ENCODE data around the gene AMPH. TPM values are rescaled to one million over a fixed set of nuclear protein-coding genes. Genes with fewer than 3 reads are reported as not detected.

The AMPH gene
- total and polyA plus RNA-seq, 4 donors: 0.18 to 6.6 (median 3.6) TPM

GRCh38 chr7:38393874-38394273 is 237.3 kb downstream of the AMPH start:
- H3K9me3 ChIP-seq (ENCODE audit: control insufficient read depth in 4 of 4, insufficient read depth in 3 of 4, low read length in 3 of 4): no peaks in the 10 kb centered on the region
- no peak for ATAC-seq (ENCODE audit: insufficient read depth, low FRiP score)
- TF ChIP-seq, protein P1, sequence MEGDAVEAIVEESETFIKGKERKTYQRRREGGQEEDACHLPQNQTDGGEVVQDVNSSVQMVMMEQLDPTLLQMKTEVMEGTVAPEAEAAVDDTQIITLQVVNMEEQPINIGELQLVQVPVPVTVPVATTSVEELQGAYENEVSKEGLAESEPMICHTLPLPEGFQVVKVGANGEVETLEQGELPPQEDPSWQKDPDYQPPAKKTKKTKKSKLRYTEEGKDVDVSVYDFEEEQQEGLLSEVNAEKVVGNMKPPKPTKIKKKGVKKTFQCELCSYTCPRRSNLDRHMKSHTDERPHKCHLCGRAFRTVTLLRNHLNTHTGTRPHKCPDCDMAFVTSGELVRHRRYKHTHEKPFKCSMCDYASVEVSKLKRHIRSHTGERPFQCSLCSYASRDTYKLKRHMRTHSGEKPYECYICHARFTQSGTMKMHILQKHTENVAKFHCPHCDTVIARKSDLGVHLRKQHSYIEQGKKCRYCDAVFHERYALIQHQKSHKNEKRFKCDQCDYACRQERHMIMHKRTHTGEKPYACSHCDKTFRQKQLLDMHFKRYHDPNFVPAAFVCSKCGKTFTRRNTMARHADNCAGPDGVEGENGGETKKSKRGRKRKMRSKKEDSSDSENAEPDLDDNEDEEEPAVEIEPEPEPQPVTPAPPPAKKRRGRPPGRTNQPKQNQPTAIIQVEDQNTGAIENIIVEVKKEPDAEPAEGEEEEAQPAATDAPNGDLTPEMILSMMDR (IDR thresholded peaks at IDR 0.05; ENCODE audit: control extremely low read depth, extremely low read depth): no peak
- no peaks in the 10 kb centered on the region for H3K36me3 ChIP-seq (ENCODE audit: control insufficient read depth in 4 of 4, insufficient read depth in 4 of 4, low read length in 4 of 4)
- H3K9ac ChIP-seq (ENCODE audit: insufficient read depth in 1 of 2, low read length in 2 of 2): no peak overlapping the region
- H3K27ac ChIP-seq (ENCODE audit: low read depth in 1 of 2, low read length in 1 of 2): no peak overlapping the region
- no peaks in the 10 kb centered on the region for H3K27me3 ChIP-seq (ENCODE audit: control insufficient read depth in 3 of 3, insufficient read depth in 3 of 3, low read length in 2 of 3)
- no peak for DNase-seq
- no peak overlapping the region for H3K4me3 ChIP-seq
- 69 to 75% methylated on average over 5 of the region's 5 CpGs for WGBS, 2 donors
- no peaks in the 10 kb centered on the region for H3K4me1 ChIP-seq (ENCODE audit: control insufficient read depth in 5 of 5, insufficient read depth in 5 of 5, low read length in 5 of 5)

DNA sequence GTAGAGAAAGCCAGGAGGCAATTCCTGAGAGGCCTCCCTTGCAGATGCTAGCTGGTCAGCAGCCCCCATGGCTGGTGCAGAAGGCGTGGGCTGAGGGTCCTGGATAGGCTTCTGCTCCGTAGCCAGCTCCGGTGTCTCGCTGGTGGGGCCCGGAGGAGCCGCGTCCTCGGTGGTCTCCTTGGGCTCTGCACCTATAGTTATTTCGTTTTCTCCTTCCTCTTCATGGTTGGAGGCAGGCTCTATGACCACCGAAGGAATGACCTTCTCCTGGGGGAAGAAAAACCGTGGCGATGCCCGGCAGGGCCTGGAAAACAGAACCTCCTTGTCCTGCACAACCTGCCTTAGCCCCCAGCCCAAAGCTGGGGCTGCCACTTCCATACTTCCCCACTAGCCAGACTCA is 239.4 kb downstream of the AMPH start:
- no peak for DNase-seq
- Histone ChIP-seq H3K27ac (ENCODE audit: low read depth in 1 of 2, low read length in 1 of 2) (no peak overlapping the region), H3K36me3 (ENCODE audit: control insufficient read depth in 4 of 4, insufficient read depth in 4 of 4, low read length in 4 of 4) (no peaks in the 10 kb centered on the region), H3K4me1 (ENCODE audit: control insufficient read depth in 5 of 5, insufficient read depth in 5 of 5, low read length in 5 of 5) (no peaks in the 10 kb centered on the region), H3K4me3 (no peak overlapping the region), H3K9me3 (ENCODE audit: control insufficient read depth in 4 of 4, insufficient read depth in 3 of 4, low read length in 3 of 4) (peaks cover 0 to 1% (median 0%) of the 10 kb centered on the region in 4 donors), H3K9ac (ENCODE audit: insufficient read depth in 1 of 2, low read length in 2 of 2) (no peak overlapping the region), H3K27me3 (ENCODE audit: control insufficient read depth in 3 of 3, insufficient read depth in 3 of 3, low read length in 2 of 3) (no peaks in the 10 kb centered on the region)
- TF ChIP-seq, protein P1 (IDR thresholded peaks at IDR 0.05; ENCODE audit: control extremely low read depth, extremely low read depth): no peak
- ATAC-seq (ENCODE audit: insufficient read depth, low FRiP score): no peak
- 89 to 97% methylated on average over 13 of the region's 13 CpGs for WGBS, 2 donors

- TF ChIP-seq, protein P1 (IDR thresholded peaks at IDR 0.05; ENCODE audit: control extremely low read depth, extremely low read depth): no peak
- ATAC-seq (ENCODE audit: insufficient read depth, low FRiP score) (no peak), DNase-seq (no peak)
- Histone ChIP-seq H3K4me1 (ENCODE audit: control insufficient read depth in 5 of 5, insufficient read depth in 5 of 5, low read length in 5 of 5) (no peaks in the 10 kb centered on the region), H3K9me3 (ENCODE audit: control insufficient read depth in 4 of 4, insufficient read depth in 3 of 4, low read length in 3 of 4) (peaks cover 0 to 2% (median 0%) of the 10 kb centered on the region in 4 donors), H3K36me3 (ENCODE audit: control insufficient read depth in 4 of 4, insufficient read depth in 4 of 4, low read length in 4 of 4) (no peaks in the 10 kb centered on the region), H3K27me3 (ENCODE audit: control insufficient read depth in 3 of 3, insufficient read depth in 3 of 3, low read length in 2 of 3) (no peaks in the 10 kb centered on the region), H3K9ac (ENCODE audit: insufficient read depth in 1 of 2, low read length in 2 of 2) (no peak overlapping the region), H3K4me3 (no peak overlapping the region), H3K27ac (ENCODE audit: low read depth in 1 of 2, low read length in 1 of 2) (no peak overlapping the region)
Measured at GRCh38 chr7:38385682-38386081, 245.5 kb downstream of the AMPH start.

- peaks cover 0 to 2% (median 0%) of the 10 kb centered on the region in 4 donors for H3K9me3 ChIP-seq (ENCODE audit: control insufficient read depth in 4 of 4, insufficient read depth in 3 of 4, low read length in 3 of 4)
- no peaks in the 10 kb centered on the region for H3K36me3 ChIP-seq (ENCODE audit: control insufficient read depth in 4 of 4, insufficient read depth in 4 of 4, low read length in 4 of 4)
- no peak overlapping the region for H3K27ac ChIP-seq (ENCODE audit: low read depth in 1 of 2, low read length in 1 of 2)
- DNase-seq (no peak), ATAC-seq (ENCODE audit: insufficient read depth, low FRiP score) (no peak)
- no peak overlapping the region for H3K9ac ChIP-seq (ENCODE audit: insufficient read depth in 1 of 2, low read length in 2 of 2)
- TF ChIP-seq, protein P1 (IDR thresholded peaks at IDR 0.05; ENCODE audit: control extremely low read depth, extremely low read depth): no peak
- WGBS, 2 donors: 86 to 89% methylated on average over 9 of the region's 9 CpGs
- H3K4me1 ChIP-seq (ENCODE audit: control insufficient read depth in 5 of 5, insufficient read depth in 5 of 5, low read length in 5 of 5): no peaks in the 10 kb centered on the region
- no peak overlapping the region for H3K4me3 ChIP-seq
- H3K27me3 ChIP-seq (ENCODE audit: control insufficient read depth in 3 of 3, insufficient read depth in 3 of 3, low read length in 2 of 3): no peaks in the 10 kb centered on the region
Measured at GRCh38 chr7:38383281-38383680, 247.9 kb downstream of the AMPH start.

All from lung (tissue), 12 donors.